A673 (cell line): ENCODE measurements around the gene ANK2.

Experiments
- EZH2 ChIP-seq: fragments of 200-600 bp; sonication (generic); IDR thresholded peaks from 2 replicates; pipeline ENCODE4 v1.6.1; 2017; ENCODE audit warnings: borderline replicate concordance, low read depth, mild to moderate bottlenecking, mixed read lengths, antibody characterized with exemption, low read length; ENCODE audit not compliant: poor library complexity, severe bottlenecking
- TF ChIP-seq, protein P1 (sequence below): fragments of 300-800, 200-600 bp; sonication (generic); conservative IDR thresholded peaks from 2 replicates; pipeline ENCODE4 v1.5.1; 2017; ENCODE audit warnings: low read depth, mild to moderate bottlenecking, antibody characterized with exemption, low read length, moderate library complexity, mixed read lengths

DNA sequence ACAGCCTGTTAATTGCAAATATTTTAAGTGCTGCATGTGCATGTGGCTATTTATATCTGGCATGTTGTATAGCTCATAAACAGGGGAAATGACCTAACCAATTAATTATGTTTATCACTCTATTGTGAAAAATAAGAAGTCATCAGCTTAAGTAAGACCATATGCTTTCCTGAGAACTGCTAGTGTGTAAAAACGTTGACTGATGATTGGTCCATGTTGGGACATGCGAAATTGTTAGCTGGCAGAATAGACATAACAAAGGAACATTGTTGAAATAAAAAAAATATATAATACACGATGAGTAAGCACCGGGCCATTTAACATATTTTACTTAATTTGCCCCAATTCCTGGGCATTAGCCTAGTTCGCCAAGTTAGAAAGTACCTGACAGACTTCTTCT, 207.5 kb downstream of the ANK2 start:
- TF ChIP-seq, protein P1, sequence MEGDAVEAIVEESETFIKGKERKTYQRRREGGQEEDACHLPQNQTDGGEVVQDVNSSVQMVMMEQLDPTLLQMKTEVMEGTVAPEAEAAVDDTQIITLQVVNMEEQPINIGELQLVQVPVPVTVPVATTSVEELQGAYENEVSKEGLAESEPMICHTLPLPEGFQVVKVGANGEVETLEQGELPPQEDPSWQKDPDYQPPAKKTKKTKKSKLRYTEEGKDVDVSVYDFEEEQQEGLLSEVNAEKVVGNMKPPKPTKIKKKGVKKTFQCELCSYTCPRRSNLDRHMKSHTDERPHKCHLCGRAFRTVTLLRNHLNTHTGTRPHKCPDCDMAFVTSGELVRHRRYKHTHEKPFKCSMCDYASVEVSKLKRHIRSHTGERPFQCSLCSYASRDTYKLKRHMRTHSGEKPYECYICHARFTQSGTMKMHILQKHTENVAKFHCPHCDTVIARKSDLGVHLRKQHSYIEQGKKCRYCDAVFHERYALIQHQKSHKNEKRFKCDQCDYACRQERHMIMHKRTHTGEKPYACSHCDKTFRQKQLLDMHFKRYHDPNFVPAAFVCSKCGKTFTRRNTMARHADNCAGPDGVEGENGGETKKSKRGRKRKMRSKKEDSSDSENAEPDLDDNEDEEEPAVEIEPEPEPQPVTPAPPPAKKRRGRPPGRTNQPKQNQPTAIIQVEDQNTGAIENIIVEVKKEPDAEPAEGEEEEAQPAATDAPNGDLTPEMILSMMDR = no peak
- TF ChIP-seq EZH2 = no peak
